Measurements from ENCODE around the gene TGFB3. TPM values are rescaled to one million over a fixed set of nuclear protein-coding genes. Genes with fewer than 3 reads are reported as not detected.

Gene TGFB3
- total and polyA plus RNA-seq, 2 donors (not counting 3 experiments of a cell fraction or from before 2014, with no cell fraction given) = 5.3 to 5.4 TPM

DNA sequence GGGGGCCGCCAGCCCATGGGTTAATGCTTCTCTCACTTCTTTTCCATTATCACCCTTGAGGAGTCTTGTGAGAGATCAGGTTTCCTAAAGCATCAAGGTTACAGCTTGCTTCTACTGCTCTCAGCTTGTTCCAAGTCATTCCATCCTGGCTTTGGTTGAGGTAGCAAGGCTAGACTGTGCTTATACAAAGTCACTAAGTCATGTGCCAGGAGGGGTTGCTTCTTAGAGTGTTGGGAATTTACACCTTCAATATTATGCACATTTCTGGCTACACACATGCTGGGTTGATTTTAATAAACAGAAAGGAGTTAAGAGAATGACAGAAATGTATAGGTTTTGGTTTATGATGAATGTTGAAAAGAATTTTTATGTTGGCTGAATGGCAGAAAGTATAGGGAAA is 25.6 kb upstream of the TGFB3 start:
- Histone ChIP-seq H2AFZ (ENCODE audit: low read depth, low read length) (no peak overlapping the region), H3K79me2 (ENCODE audit: control insufficient read depth, insufficient read depth, low read length) (no peaks in the 10 kb centered on the region), H3K27me3 (ENCODE audit: control insufficient read depth in 2 of 2, insufficient read depth in 2 of 2, low read length in 2 of 2) (no peaks in the 10 kb centered on the region), H3K36me3 (ENCODE audit: control insufficient read depth in 2 of 2, extremely low read depth in 1 of 2, insufficient read depth in 2 of 2, low read length in 2 of 2) (peaks cover 2 to 17% of the 10 kb centered on the region in 2 experiments), H3K4me2 (ENCODE audit: insufficient read depth, low read length) (no peak overlapping the region), H3K9ac (replicated peaks; ENCODE audit: extremely low read depth, insufficient read depth, low read length) (no peak overlapping the region), H3K9me1 (replicated peaks; ENCODE audit: control insufficient read depth, extremely low read depth, insufficient read depth, low read length) (no peaks in the 10 kb centered on the region), H3K9me3 (replicated peaks; ENCODE audit: control insufficient read depth, insufficient read depth, low read length) (no peaks in the 10 kb centered on the region), H3K4me1 (ENCODE audit: control insufficient read depth, extremely low read depth, insufficient read depth, low read length) (no peaks in the 10 kb centered on the region), H3K4me3 (replicated peaks in 1 of 3; ENCODE audit: insufficient read depth in 1 of 3, low read depth in 1 of 3, low read length in 3 of 3) (no peak overlapping the region), H4K20me1 (replicated peaks; ENCODE audit: control insufficient read depth, extremely low read depth, insufficient read depth, low read length) (no peaks in the 10 kb centered on the region), H3K27ac (ENCODE audit: insufficient read depth, low read depth, low read length) (no peak overlapping the region)
- intact Hi-C loops (cut with micrococcal nuclease) (no loop called here), dilution Hi-C loops (cut with MboI; ENCODE audit: extremely low pct_ligation_motif_present, low sequenced_read_pairs) (no loop called here)
- POLR2A ChIA-PET = no interaction called here
- DNase-seq (ENCODE audit: low read depth, low spot score) = no peak
- BruUV-seq (replicated peaks) = no TSS peak
- CTCF ChIA-PET = no interaction called here
- TF ChIP-seq JUN (IDR thresholded peaks at IDR 0.05; ENCODE audit: borderline replicate concordance, insufficient read depth, insufficient read length, low read depth) = no peak
- TF ChIP-seq, protein P1, sequence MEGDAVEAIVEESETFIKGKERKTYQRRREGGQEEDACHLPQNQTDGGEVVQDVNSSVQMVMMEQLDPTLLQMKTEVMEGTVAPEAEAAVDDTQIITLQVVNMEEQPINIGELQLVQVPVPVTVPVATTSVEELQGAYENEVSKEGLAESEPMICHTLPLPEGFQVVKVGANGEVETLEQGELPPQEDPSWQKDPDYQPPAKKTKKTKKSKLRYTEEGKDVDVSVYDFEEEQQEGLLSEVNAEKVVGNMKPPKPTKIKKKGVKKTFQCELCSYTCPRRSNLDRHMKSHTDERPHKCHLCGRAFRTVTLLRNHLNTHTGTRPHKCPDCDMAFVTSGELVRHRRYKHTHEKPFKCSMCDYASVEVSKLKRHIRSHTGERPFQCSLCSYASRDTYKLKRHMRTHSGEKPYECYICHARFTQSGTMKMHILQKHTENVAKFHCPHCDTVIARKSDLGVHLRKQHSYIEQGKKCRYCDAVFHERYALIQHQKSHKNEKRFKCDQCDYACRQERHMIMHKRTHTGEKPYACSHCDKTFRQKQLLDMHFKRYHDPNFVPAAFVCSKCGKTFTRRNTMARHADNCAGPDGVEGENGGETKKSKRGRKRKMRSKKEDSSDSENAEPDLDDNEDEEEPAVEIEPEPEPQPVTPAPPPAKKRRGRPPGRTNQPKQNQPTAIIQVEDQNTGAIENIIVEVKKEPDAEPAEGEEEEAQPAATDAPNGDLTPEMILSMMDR (IDR thresholded peaks at IDR 0.05; ENCODE audit: extremely low read depth in 1 of 2, insufficient read depth in 1 of 2, low read depth in 1 of 2, low read length in 2 of 2) = no peak
- no peak for TF ChIP-seq EZH2 (IDR thresholded peaks at IDR 0.05; ENCODE audit: borderline replicate concordance, low read depth, low read length, severe bottlenecking)
- no peak for TF ChIP-seq GATA2 (IDR thresholded peaks at IDR 0.05; ENCODE audit: insufficient read depth, insufficient read length, low read depth, low read length)
- no peak for FAIRE-seq

DNA sequence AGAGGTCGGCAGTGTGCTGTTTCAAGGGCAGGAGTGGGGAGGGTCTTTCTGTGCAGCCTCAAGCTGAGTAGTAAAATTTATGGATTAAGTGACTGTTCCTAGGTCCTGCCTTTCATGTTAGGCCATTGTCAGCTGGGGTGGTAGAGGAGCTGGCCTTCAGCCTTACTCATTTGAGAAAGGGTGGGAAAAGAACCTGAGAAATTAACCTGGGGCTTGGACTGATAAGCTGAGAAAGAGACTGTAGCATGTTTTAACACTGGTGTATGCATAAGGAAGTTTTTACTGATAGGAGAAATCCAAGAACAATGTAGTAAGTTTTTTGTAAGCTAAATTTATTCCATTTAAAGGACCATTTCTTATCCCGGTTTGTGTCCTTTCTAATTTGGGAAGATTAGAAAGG is 24.5 kb upstream of the TGFB3 start:
- H3K27ac ChIP-seq (ENCODE audit: insufficient read depth, low read depth, low read length) = no peak overlapping the region
- intact Hi-C loops (cut with micrococcal nuclease) = no loop called here
- no peak for FAIRE-seq

More for the DNA sequence above, 24.5 kb upstream of the TGFB3 start:
- H3K4me2 ChIP-seq (ENCODE audit: insufficient read depth, low read length) = no peak overlapping the region
- no peak overlapping the region for H3K4me3 ChIP-seq (replicated peaks in 1 of 3; ENCODE audit: insufficient read depth in 1 of 3, low read depth in 1 of 3, low read length in 3 of 3)
- POLR2A ChIA-PET = no interaction called here
- peaks cover 2 to 14% of the 10 kb centered on the region in 2 experiments for H3K36me3 ChIP-seq (ENCODE audit: control insufficient read depth in 2 of 2, extremely low read depth in 1 of 2, insufficient read depth in 2 of 2, low read length in 2 of 2)
- dilution Hi-C loops (cut with MboI; ENCODE audit: extremely low pct_ligation_motif_present, low sequenced_read_pairs) = no loop called here
- no peaks in the 10 kb centered on the region for H3K4me1 ChIP-seq (ENCODE audit: control insufficient read depth, extremely low read depth, insufficient read depth, low read length)
- no peaks in the 10 kb centered on the region for H4K20me1 ChIP-seq (replicated peaks; ENCODE audit: control insufficient read depth, extremely low read depth, insufficient read depth, low read length)
- no peak overlapping the region for H2AFZ ChIP-seq (ENCODE audit: low read depth, low read length)
- no peaks in the 10 kb centered on the region for H3K9me1 ChIP-seq (replicated peaks; ENCODE audit: control insufficient read depth, extremely low read depth, insufficient read depth, low read length)
- no peak overlapping the region for H3K9ac ChIP-seq (replicated peaks; ENCODE audit: extremely low read depth, insufficient read depth, low read length)
- no peaks in the 10 kb centered on the region for H3K27me3 ChIP-seq (ENCODE audit: control insufficient read depth in 2 of 2, insufficient read depth in 2 of 2, low read length in 2 of 2)
- BruUV-seq (replicated peaks) = no TSS peak
- H3K9me3 ChIP-seq (replicated peaks; ENCODE audit: control insufficient read depth, insufficient read depth, low read length) = no peaks in the 10 kb centered on the region
- CTCF ChIA-PET = interaction anchor here (0.9 to 2.6 kb wide), 4 partner anchors 8 to 297 kb away, joined by 4 to 8 read pairs (median 5); no protein-coding TSS in a partner anchor
- TF ChIP-seq MYC (IDR thresholded peaks at IDR 0.05; ENCODE audit: low read depth, low read length) (no peak), GATA2 (IDR thresholded peaks at IDR 0.05; ENCODE audit: insufficient read depth, insufficient read length, low read depth, low read length) (no peak), POLR2AphosphoS5 (IDR thresholded peaks at IDR 0.05; ENCODE audit: insufficient read depth, low read depth, low read length) (no peak), FOS (IDR thresholded peaks at IDR 0.05; ENCODE audit: borderline replicate concordance, insufficient read depth, low read length) (no peak), POLR2A (IDR thresholded peaks at IDR 0.05; ENCODE audit: low read depth, low read length) (no peak), JUN (IDR thresholded peaks at IDR 0.05; ENCODE audit: borderline replicate concordance, insufficient read depth, insufficient read length, low read depth) (no peak), EZH2 (IDR thresholded peaks at IDR 0.05; ENCODE audit: borderline replicate concordance, low read depth, low read length, severe bottlenecking) (no peak)
- TF ChIP-seq, protein P2, sequence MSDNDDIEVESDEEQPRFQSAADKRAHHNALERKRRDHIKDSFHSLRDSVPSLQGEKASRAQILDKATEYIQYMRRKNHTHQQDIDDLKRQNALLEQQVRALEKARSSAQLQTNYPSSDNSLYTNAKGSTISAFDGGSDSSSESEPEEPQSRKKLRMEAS (IDR thresholded peaks at IDR 0.05; ENCODE audit: insufficient read depth, insufficient read length) = no peak
- TF ChIP-seq, protein P1 (IDR thresholded peaks at IDR 0.05; ENCODE audit: extremely low read depth in 1 of 2, insufficient read depth in 1 of 2, low read depth in 1 of 2, low read length in 2 of 2) = no peak
- H3K79me2 ChIP-seq (ENCODE audit: control insufficient read depth, insufficient read depth, low read length) = no peaks in the 10 kb centered on the region
- no peak for DNase-seq (ENCODE audit: low read depth, low spot score)
